ENCODE data around the gene GPR32. TPM values are rescaled to one million over a fixed set of nuclear protein-coding genes. Genes with fewer than 3 reads are reported as not detected.
"Not testable (repeated sequence)": the region's sequence is repeated elsewhere in the genome, so short reads cannot be mapped to it uniquely, and the experiment has no call there.

The GPR32 gene
- total RNA-seq, 2 donors from 2014 or later = not detected

DNA sequence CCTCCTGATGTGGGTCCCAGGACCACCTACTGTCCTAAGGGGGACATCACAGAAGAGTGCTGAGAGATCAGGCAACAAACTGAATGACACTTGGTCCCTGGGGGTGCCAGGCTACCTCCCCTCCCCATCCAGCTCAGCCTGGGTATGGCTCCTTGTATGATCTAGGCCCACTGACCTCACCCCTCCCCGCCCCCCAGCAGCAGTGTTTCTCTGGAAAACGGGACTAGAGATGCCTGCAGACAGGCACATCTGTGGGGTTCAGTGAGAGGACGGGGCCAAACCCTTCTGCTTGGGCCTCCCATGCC, 29.2 kb downstream of the GPR32 start:
- Histone ChIP-seq H3K4me3 (no peak overlapping the region), H3K4me1 (ENCODE audit: control insufficient read depth in 1 of 2, low read depth in 2 of 2) (peaks cover 12 to 14% of the 10 kb centered on the region in 2 donors), H3K9me3 (no peaks in the 10 kb centered on the region), H3K27ac (no peak overlapping the region), H3K27me3 (replicated peaks; ENCODE audit: insufficient read depth) (no peaks in the 10 kb centered on the region), H3K36me3 (peaks cover 14% of the 10 kb centered on the region)
- TF ChIP-seq, protein P1, sequence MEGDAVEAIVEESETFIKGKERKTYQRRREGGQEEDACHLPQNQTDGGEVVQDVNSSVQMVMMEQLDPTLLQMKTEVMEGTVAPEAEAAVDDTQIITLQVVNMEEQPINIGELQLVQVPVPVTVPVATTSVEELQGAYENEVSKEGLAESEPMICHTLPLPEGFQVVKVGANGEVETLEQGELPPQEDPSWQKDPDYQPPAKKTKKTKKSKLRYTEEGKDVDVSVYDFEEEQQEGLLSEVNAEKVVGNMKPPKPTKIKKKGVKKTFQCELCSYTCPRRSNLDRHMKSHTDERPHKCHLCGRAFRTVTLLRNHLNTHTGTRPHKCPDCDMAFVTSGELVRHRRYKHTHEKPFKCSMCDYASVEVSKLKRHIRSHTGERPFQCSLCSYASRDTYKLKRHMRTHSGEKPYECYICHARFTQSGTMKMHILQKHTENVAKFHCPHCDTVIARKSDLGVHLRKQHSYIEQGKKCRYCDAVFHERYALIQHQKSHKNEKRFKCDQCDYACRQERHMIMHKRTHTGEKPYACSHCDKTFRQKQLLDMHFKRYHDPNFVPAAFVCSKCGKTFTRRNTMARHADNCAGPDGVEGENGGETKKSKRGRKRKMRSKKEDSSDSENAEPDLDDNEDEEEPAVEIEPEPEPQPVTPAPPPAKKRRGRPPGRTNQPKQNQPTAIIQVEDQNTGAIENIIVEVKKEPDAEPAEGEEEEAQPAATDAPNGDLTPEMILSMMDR (IDR thresholded peaks at IDR 0.05) = no peak
- no peak for DNase-seq (ENCODE audit: low spot score)
- no peak for ATAC-seq (ENCODE audit: insufficient number of reproducible peaks, low FRiP score, low read depth)

DNA sequence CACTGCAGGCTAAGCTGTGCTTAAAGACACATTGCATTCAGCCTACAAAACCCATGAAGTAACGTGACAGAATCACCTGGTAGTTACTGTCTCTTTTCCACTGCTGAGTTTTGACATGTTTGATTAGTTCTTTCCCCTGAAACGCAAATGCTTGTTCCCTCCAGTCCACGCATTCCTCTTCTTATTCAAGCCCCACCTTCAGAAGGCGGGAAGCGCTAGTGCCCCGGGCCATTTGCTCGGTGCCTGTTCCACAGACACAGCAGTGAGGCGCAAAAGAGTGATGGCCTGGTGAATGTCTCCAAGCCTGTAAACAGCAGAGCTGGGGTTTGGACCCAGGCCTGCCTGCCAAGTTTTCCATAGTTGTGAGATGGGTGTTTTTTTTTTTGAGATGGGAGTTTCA, 30.8 kb downstream of the GPR32 start:
- no peaks in the 10 kb centered on the region for H3K27me3 ChIP-seq (replicated peaks; ENCODE audit: insufficient read depth)
- H3K9me3 ChIP-seq = no peaks in the 10 kb centered on the region
- H3K4me3 ChIP-seq = no peak overlapping the region
- peaks cover 14% of the 10 kb centered on the region for H3K36me3 ChIP-seq
- DNase-seq (ENCODE audit: low spot score) (no peak), ATAC-seq (ENCODE audit: insufficient number of reproducible peaks, low FRiP score, low read depth) (no peak)
- H3K4me1 ChIP-seq (ENCODE audit: control insufficient read depth in 1 of 2, low read depth in 2 of 2) = peaks cover 15 to 20% of the 10 kb centered on the region in 2 donors
- TF ChIP-seq, protein P1 (IDR thresholded peaks at IDR 0.05) = no peak
- H3K27ac ChIP-seq = no peak overlapping the region

DNA sequence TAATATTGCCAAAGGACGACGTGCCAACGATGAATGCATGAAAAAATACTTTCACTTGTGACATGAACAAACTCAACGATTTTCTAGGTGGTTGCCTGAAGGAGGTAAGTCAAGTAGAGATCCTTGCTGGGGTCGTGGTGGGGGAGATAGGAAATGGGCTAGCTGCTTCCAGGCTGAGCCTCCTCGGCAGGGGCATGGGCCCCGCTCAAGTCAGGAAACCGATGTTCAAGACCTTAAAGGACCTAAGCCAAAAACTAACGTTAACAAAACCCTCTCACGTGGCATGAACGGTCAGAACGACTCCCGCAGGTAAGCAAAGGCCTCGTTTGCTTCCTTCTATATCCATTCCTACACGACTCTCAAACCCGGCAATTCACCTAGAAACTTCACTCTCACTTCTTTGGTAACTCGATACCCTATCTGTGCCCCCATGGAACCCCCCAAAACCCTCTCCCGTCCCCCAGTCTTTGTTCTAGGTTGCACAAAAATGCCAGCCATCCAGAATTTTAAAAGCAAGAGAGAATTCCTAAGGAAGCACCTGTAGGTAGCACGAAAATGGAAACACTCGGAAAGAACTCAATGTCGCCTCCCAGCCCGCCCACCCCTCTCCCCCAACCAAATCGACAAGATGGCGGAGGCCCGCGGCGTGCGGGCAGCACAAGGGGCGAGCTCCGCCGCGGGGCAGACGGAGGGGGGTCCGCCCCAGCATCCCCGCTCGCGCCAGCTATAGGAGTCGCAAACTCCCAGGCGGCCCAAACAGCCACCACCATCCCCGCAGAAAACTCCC, 33.6 kb downstream of the GPR32 start:
- no peaks in the 10 kb centered on the region for H3K9me3 ChIP-seq
- TF ChIP-seq, protein P1 (IDR thresholded peaks at IDR 0.05) = no peak
- peak overlapping the region; percentile 85 for H3K4me3 ChIP-seq
- peak overlapping the region; percentile 84 to 99 for H3K27ac ChIP-seq
- no peaks in the 10 kb centered on the region for H3K27me3 ChIP-seq (replicated peaks; ENCODE audit: insufficient read depth)
- no peak for ATAC-seq (ENCODE audit: insufficient number of reproducible peaks, low FRiP score, low read depth)
- H3K4me1 ChIP-seq (ENCODE audit: control insufficient read depth in 1 of 2, low read depth in 2 of 2) = peaks cover 15 to 20% of the 10 kb centered on the region in 2 donors
- no peak for DNase-seq (ENCODE audit: low spot score)
- no peaks in the 10 kb centered on the region for H3K36me3 ChIP-seq

DNA sequence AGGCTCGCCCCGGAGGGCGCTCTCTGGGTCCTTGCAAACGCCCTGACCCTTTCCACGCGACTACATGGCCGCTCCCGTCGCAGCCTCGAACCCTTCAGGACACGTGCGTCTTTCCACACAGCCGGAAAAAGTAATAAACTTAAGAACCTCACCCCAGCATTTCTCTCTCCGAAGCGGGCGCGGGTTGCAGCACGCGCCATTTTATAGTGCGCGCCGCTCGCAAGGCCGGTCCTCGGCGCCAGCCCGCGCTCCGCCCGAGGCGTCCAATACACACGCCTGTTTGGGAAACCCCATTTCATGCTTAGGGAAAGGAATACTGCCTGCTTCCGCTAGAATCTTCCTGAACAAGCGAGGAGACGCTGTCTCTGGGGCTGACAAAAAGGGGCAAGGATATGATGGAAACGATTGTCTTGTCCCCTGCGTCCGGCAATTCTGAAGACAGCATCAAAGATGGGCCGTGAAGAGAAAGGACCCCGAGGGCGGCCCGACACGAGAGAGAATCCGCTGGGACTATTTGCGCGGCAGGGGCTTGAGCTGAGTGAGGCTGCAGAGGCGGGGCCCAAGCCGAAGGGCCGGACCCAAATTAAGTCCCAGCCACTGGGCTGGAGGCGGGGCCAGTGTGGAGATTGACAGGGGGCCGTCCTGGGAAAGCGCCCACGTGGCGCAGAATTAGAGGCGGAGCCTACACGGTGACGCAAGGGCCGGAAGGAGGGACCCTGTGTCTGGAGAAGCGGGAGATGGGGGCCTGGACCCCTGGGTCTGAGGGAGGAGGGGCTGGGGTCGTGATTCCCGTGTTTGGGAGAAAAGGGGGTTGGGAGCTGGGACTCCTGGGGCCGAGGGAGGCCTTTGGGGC, 34.4 kb downstream of the GPR32 start:
- no peaks in the 10 kb centered on the region for H3K27me3 ChIP-seq (replicated peaks; ENCODE audit: insufficient read depth)
- ATAC-seq (ENCODE audit: insufficient number of reproducible peaks, low FRiP score, low read depth) (peak; percentile 99), DNase-seq (ENCODE audit: low spot score) (peak; percentile 95)
- TF ChIP-seq, protein P1 (IDR thresholded peaks at IDR 0.05) = no peak
- H3K27ac ChIP-seq = peak overlapping the region; percentile 84 to 99
- H3K4me3 ChIP-seq = peak overlapping the region; percentile 85
- no peaks in the 10 kb centered on the region for H3K9me3 ChIP-seq
- H3K4me1 ChIP-seq (ENCODE audit: control insufficient read depth in 1 of 2, low read depth in 2 of 2) = peaks cover 15 to 20% of the 10 kb centered on the region in 2 donors
- no peaks in the 10 kb centered on the region for H3K36me3 ChIP-seq

DNA sequence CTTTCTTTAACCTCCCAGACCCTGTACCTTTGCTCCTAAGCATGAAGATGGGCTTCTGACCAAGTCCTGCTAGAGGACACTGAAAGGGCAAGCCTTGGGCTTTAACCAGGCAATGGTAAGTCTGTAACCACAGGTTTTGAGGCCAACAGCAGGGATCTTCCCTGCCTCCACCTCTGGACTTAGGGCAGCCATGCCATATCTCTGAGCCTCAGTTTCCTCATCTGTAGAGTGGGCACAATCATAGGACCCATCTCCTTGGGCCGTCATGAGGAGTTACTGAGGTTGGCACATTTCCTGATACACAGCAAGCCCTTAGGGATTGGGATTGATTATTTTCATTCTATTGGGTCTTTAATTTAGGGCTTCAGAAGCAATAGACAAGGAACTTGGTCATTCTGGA, 38.6 kb downstream of the GPR32 start:
- Histone ChIP-seq H3K27ac (no peak overlapping the region), H3K4me1 (ENCODE audit: control insufficient read depth in 1 of 2, low read depth in 2 of 2) (peaks cover 5 to 7% of the 10 kb centered on the region in 2 donors), H3K27me3 (replicated peaks; ENCODE audit: insufficient read depth) (no peaks in the 10 kb centered on the region), H3K4me3 (no peak overlapping the region), H3K36me3 (no peaks in the 10 kb centered on the region), H3K9me3 (no peaks in the 10 kb centered on the region)
- no peak for DNase-seq (ENCODE audit: low spot score)
- ATAC-seq (ENCODE audit: insufficient number of reproducible peaks, low FRiP score, low read depth) = no peak
- TF ChIP-seq, protein P1 (IDR thresholded peaks at IDR 0.05) = no peak

DNA sequence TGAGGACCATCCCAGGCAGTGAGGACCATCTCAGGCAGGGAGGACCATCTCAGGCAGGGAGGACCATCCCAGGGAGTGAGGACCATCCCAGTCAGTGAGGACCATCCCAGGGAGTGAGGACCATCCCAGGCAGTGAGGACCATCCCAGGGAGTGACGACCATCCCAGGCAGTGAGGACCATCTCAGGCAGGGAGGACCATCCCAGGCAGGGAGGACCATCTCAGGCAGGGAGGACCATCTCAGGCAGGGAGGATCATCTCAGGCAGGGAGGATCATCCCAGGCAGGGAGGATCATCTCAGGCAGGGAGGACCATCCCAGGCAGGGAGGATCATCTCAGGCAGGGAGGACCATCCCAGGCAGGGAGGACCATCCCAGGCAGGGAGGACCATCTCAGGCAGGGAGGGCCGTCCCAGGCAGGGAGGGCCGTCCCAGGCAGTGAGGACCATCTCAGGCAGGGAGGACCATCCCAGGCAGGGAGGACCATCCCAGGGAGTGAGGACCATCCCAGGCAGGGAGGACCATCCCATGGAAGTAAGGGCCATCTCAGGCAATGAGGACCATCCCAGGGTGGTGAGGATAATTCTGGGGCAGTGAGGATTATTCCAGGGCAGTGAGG, 41.5 kb downstream of the GPR32 start:
- not testable (repeated sequence) for H3K27me3 ChIP-seq (replicated peaks; ENCODE audit: insufficient read depth); H3K27ac ChIP-seq; H3K4me3 ChIP-seq; H3K36me3 ChIP-seq; H3K9me3 ChIP-seq; DNase-seq (ENCODE audit: low spot score); H3K4me1 ChIP-seq (ENCODE audit: control insufficient read depth in 1 of 2, low read depth in 2 of 2); ATAC-seq (ENCODE audit: insufficient number of reproducible peaks, low FRiP score, low read depth)
